GM18858 (cell line): ENCODE results near the gene CRADD.

Source experiments
- ATAC-seq: cut with Tn5 transposase; IDR thresholded peaks from one replicate; pipeline ENCODE4 v1.9.1; 2021; ENCODE audit not compliant: unreplicated experiment

CRADD gene

GRCh38 chr12:93836620-93837260 is 159.6 kb downstream of the CRADD start:
- ATAC-seq = no peak

GRCh38 chr12:93838193-93838592 is 161.0 kb downstream of the CRADD start:
- ATAC-seq = no peak

- no peak for ATAC-seq
Observed at GRCh38 chr12:93839064-93839463, 161.9 kb downstream of the CRADD start.

- ATAC-seq = no peak
Observed at GRCh38 chr12:93841671-93842070, 164.5 kb downstream of the CRADD start.

- ATAC-seq = no peak
Observed at GRCh38 chr12:93844164-93844784, 167.1 kb downstream of the CRADD start.

GRCh38 chr12:93846936-93847516 is 169.9 kb downstream of the CRADD start:
- ATAC-seq = peak; percentile 1

DNA sequence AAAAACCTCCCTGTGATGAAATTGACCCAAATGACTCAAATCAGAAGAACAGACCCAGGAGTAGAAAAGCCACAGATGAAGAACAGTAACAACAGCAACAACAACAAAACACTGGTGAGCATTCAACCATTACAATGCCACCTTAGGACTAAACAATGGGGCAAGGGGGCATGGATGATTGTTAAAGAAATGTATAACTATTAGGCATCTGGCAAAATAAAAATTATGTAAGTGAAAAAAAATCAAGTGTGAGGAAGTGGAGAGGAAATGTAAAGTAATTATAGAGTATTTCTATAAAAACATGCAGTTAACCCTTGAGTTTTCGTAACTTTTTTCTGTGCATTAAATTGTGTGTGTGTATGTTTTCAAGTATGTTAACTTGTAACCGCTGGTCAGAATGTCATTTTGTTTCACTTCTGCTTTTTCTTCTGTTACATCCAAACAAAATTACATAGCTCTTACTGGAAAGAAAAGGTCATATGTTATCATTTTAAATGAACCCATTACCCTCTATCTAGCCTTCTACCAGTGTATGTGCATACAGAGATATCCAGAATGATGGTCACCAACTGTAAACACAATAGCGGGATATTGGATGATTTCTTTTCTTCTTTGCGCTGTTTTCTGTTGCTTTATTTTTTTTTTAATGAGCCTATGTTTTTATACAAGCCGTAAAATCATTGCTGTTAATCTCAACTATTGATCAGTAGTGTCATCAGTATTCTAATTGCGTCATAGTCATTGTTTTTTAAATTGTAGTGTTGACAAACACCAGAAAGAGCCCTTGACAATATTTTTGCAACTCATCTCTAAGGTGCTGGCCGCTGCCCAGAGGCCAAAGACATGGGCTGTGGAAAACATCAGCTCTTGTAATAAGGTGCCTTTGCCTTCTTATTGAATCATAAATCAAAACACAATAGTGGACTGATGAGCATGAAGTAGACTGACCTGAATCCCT is 170.6 kb downstream of the CRADD start:
- peak; percentile 87 for ATAC-seq

GRCh38 chr12:93848523-93849101 is 171.4 kb downstream of the CRADD start:
- no peak for ATAC-seq

- ATAC-seq = no peak
Observed at GRCh38 chr12:93849946-93850345, 172.8 kb downstream of the CRADD start.

GRCh38 chr12:93850481-93851256 is 173.5 kb downstream of the CRADD start:
- no peak for ATAC-seq

GRCh38 chr12:93851257-93851671 is 174.1 kb downstream of the CRADD start:
- ATAC-seq = no peak

- no peak for ATAC-seq
Observed at GRCh38 chr12:93852173-93852591, 175.0 kb downstream of the CRADD start.

GRCh38 chr12:93853698-93854478 is 176.7 kb downstream of the CRADD start:
- no peak for ATAC-seq

DNA sequence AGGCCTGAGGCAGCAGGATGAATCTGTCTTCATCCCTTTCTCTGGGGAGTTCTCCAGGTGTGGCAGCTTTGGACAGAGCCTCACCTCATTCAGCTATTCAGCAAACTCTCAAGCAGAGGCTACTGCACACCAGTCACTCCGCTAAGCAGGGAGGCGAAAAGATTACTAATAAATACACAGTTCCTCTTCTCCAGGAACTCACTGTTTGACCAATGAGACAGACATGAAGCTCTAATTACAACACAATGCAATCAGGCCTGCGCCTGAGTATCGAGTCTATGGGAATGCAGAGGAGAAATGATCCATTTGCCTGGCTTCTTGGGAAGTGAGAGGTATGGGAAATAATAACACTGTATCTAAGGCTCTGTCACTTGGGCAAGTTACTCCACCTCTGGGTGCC is 178.1 kb downstream of the CRADD start:
- no peak for ATAC-seq

DNA sequence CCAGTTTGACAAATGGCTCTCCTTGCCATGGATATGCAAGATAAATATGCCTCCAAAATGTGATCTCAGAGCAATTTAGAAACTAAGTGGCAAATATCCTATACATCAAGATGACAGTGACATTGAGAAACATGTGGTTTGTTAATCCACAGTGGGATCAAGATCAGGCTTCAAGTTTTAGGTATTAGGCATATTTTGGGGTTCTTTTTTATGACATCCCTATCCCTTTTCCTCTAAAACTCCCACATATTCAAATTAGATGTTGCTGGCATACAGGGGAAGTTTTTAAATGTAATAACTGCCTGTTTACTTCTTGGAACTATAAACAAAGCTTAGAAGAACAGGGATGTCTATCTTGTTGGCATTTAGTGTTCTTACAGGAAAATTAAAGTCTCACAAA is 179.4 kb downstream of the CRADD start:
- no peak for ATAC-seq

GRCh38 chr12:93857279-93857938 is 180.2 kb downstream of the CRADD start:
- no peak for ATAC-seq

DNA sequence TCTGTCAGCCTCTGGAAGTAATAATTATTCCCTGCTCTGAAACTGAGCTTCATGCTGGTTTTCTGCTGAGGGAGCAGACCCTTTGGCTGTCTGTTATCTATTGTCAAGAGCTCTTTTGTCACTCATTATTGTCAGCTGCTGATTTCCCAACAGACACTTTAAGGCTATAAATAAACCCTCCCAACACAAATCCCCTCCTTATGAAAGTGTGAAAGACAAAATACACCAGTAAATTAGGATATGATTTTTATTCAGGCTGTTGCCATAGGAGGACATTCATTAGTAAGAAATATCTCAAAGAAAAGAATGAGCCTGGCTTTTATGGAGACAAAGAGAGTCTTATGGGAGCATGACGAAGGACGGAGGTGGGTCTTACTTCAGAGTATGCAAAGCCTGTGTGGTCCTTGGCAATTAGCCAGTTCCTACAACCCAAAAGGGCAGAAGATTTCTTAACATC is 180.8 kb downstream of the CRADD start:
- ATAC-seq = no peak

- ATAC-seq = no peak
Observed at GRCh38 chr12:93860668-93861373, 183.6 kb downstream of the CRADD start.
